ENCODE data around the gene DNAJB8.

Gene DNAJB8

GRCh38 chr3:128491941-128492670, 25.4 kb upstream of the DNAJB8 start:
- no peaks in the 10 kb centered on the region for H3K27me3 ChIP-seq (ENCODE audit: insufficient read depth, poor library complexity, severe bottlenecking)
- no peak overlapping the region for H3K4me3 ChIP-seq (ENCODE audit: severe bottlenecking)

GRCh38 chr3:128491691-128491940, 24.9 kb upstream of the DNAJB8 start:
- no peak overlapping the region for H3K4me3 ChIP-seq (ENCODE audit: severe bottlenecking)
- DNase-seq (ENCODE audit: low spot score) (peak; percentile 51), ATAC-seq (ENCODE audit: low read depth) (no peak)
- H3K36me3 ChIP-seq (ENCODE audit: low read depth) = peaks cover 5% of the 10 kb centered on the region; the same call in 1 of the 2 replicates
- no peaks in the 10 kb centered on the region for H3K9me3 ChIP-seq (ENCODE audit: severe bottlenecking)
- H3K27me3 ChIP-seq (ENCODE audit: insufficient read depth, poor library complexity, severe bottlenecking) = no peaks in the 10 kb centered on the region
- no peak for TF ChIP-seq CTCF (IDR thresholded peaks at IDR 0.05; ENCODE audit: poor library complexity, severe bottlenecking)
- H3K27ac ChIP-seq (ENCODE audit: poor library complexity, severe bottlenecking) = no peak overlapping the region
- no peaks in the 10 kb centered on the region for H3K4me1 ChIP-seq (ENCODE audit: insufficient read depth, poor library complexity, severe bottlenecking)

More at GRCh38 chr3:128491941-128492670, 25.4 kb upstream of the DNAJB8 start:
- ATAC-seq (ENCODE audit: low read depth) = no peak
- H3K27ac ChIP-seq (ENCODE audit: poor library complexity, severe bottlenecking) = no peak overlapping the region
- DNase-seq (ENCODE audit: low spot score) = peak; percentile 53
- H3K36me3 ChIP-seq (ENCODE audit: low read depth) = peaks cover 5% of the 10 kb centered on the region; the same call in 1 of the 2 replicates
- H3K9me3 ChIP-seq (ENCODE audit: severe bottlenecking) = no peaks in the 10 kb centered on the region
- H3K4me1 ChIP-seq (ENCODE audit: insufficient read depth, poor library complexity, severe bottlenecking) = no peaks in the 10 kb centered on the region
- TF ChIP-seq CTCF (IDR thresholded peaks at IDR 0.05; ENCODE audit: poor library complexity, severe bottlenecking) = no peak

DNA sequence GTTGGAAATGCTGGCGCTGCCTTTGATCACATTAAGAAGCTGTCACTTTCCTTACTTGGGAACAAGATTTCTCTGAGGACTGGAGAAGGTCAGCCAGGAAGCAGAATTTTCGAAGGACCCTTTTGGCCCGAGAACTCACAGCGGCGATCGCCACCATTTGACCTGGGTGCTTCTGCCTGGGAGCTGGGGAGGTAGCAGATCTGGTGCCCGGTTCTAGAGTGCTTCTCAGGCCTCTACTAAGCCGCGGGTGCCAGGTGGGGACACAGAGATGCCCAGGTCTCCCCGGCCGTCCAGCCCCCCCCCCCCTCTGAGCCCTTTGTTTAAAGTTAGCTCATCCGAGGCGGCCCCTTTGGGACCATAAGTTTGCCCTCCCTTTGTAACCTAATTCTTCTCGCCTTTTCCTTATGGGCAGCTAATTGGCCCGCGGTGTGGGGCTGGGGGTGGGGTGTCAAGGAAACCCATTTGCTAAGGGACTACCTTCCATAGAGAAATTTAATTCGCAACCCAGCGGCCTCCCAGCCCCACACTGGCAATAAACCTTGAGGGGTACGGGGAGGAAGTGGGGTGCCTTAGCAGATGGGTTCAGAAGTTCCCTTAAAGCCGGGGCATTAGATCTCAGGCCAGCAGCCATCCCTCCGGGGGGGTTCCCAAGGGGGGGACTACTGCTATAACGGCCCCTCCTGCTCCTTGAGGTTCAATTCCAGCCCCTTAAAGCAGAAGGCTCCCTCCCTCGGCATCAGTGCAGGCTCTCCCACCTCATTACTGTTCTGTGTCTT, 24.4 kb upstream of the DNAJB8 start:
- TF ChIP-seq CTCF (IDR thresholded peaks at IDR 0.05; ENCODE audit: poor library complexity, severe bottlenecking) = no peak
- H3K9me3 ChIP-seq (ENCODE audit: severe bottlenecking) = no peaks in the 10 kb centered on the region
- H3K4me1 ChIP-seq (ENCODE audit: insufficient read depth, poor library complexity, severe bottlenecking) = no peaks in the 10 kb centered on the region
- H3K27ac ChIP-seq (ENCODE audit: poor library complexity, severe bottlenecking) = no peak overlapping the region
- DNase-seq (ENCODE audit: low spot score) = no peak
- H3K36me3 ChIP-seq (ENCODE audit: low read depth) = peaks cover 5% of the 10 kb centered on the region; the same call in 1 of the 2 replicates
- no peak for ATAC-seq (ENCODE audit: low read depth)
- no peaks in the 10 kb centered on the region for H3K27me3 ChIP-seq (ENCODE audit: insufficient read depth, poor library complexity, severe bottlenecking)
- H3K4me3 ChIP-seq (ENCODE audit: severe bottlenecking) = no peak overlapping the region

GRCh38 chr3:128490650-128490914, 23.9 kb upstream of the DNAJB8 start:
- no peak for ATAC-seq (ENCODE audit: low read depth)
- no peaks in the 10 kb centered on the region for H3K9me3 ChIP-seq (ENCODE audit: severe bottlenecking)
- H3K27me3 ChIP-seq (ENCODE audit: insufficient read depth, poor library complexity, severe bottlenecking) = no peaks in the 10 kb centered on the region
- no peak overlapping the region for H3K27ac ChIP-seq (ENCODE audit: poor library complexity, severe bottlenecking)
- TF ChIP-seq CTCF (IDR thresholded peaks at IDR 0.05; ENCODE audit: poor library complexity, severe bottlenecking) = no peak
- H3K4me1 ChIP-seq (ENCODE audit: insufficient read depth, poor library complexity, severe bottlenecking) = no peaks in the 10 kb centered on the region
- H3K4me3 ChIP-seq (ENCODE audit: severe bottlenecking) = peak overlapping the region; percentile 74
- no peak for DNase-seq (ENCODE audit: low spot score)
- peaks cover 5% of the 10 kb centered on the region; the same call in 1 of the 2 replicates for H3K36me3 ChIP-seq (ENCODE audit: low read depth)
